GM19193 (cell line): ENCODE results near the gene PDE9A.

ENCODE experiments used
- POLR2A ChIP-seq: IDR thresholded peaks from 4 replicates; pipeline ENCODE4 v1.6.1; 2011; ENCODE audit not compliant: insufficient read depth, insufficient read length; ENCODE audit errors: extremely low read depth

PDE9A gene

GRCh38 chr21:42653231-42654061 lies at the start of gene PDE9A:
TSS of gene PDE9A (plus strand) at chr21:42653621. CDS start at chr21:42653815, 194 bp downstream.
- TF ChIP-seq POLR2A = no peak

- TF ChIP-seq POLR2A = no peak
Measured at GRCh38 chr21:42607102-42607501, 46.3 kb upstream of the PDE9A start.

GRCh38 chr21:42607525-42608102 lies 45.8 kb upstream of the PDE9A start:
- TF ChIP-seq POLR2A = no peak

GRCh38 chr21:42608446-42608845 lies 45.0 kb upstream of the PDE9A start:
- TF ChIP-seq POLR2A = no peak

- no peak for TF ChIP-seq POLR2A
Measured at GRCh38 chr21:42609811-42610210, 43.6 kb upstream of the PDE9A start.

- no peak for TF ChIP-seq POLR2A
Measured at GRCh38 chr21:42611852-42612251, 41.6 kb upstream of the PDE9A start.

GRCh38 chr21:42612390-42612789 lies 41.0 kb upstream of the PDE9A start:
- no peak for TF ChIP-seq POLR2A

- no peak for TF ChIP-seq POLR2A
Measured at GRCh38 chr21:42613756-42614155, 39.7 kb upstream of the PDE9A start.

GRCh38 chr21:42614396-42614795 lies 39.0 kb upstream of the PDE9A start:
- no peak for TF ChIP-seq POLR2A

GRCh38 chr21:42614811-42615351 lies 38.5 kb upstream of the PDE9A start:
- no peak for TF ChIP-seq POLR2A

- TF ChIP-seq POLR2A = no peak
Measured at GRCh38 chr21:42615924-42616323, 37.5 kb upstream of the PDE9A start.

- no peak for TF ChIP-seq POLR2A
Measured at GRCh38 chr21:42616446-42616845, 37.0 kb upstream of the PDE9A start.

GRCh38 chr21:42616941-42617340 lies 36.5 kb upstream of the PDE9A start:
- TF ChIP-seq POLR2A = no peak

GRCh38 chr21:42617486-42617885 lies 35.9 kb upstream of the PDE9A start:
- TF ChIP-seq POLR2A = no peak

- no peak for TF ChIP-seq POLR2A
Measured at GRCh38 chr21:42618707-42619102, 34.7 kb upstream of the PDE9A start.

GRCh38 chr21:42619166-42619565 lies 34.3 kb upstream of the PDE9A start:
- no peak for TF ChIP-seq POLR2A
